ENCODE results near the gene LCN6. TPM values are rescaled to one million over a fixed set of nuclear protein-coding genes. Genes with fewer than 3 reads are reported as not detected.
"Not testable (repeated sequence)": the region's sequence is repeated elsewhere in the genome, so short reads cannot be mapped to it uniquely, and the experiment has no call there.

LCN6 gene
- total RNA-seq, 1 experiment from 2014 or later = not detected

- H2BK15ac ChIP-seq (ENCODE audit: low read depth, low read length) = no peak overlapping the region
- no peak overlapping the region for H2BK12ac ChIP-seq (ENCODE audit: insufficient read length, low read depth, low read length)
- Mint-ChIP-seq H3K27ac (no peak overlapping the region), H3K27me3 (ENCODE audit: low read depth) (peaks cover 61% of the 10 kb centered on the region), H3K9me3 (no peaks in the 10 kb centered on the region), H3K4me1 (peaks cover 7 to 10% of the 10 kb centered on the region in 2 experiments), H3K36me3 (ENCODE audit: insufficient read depth in 1 of 3, low read depth in 3 of 3) (no peaks in the 10 kb centered on the region), H3K4me3 (no peak overlapping the region)
- no CpG with 5 or more reads among the region's 7 CpGs for WGBS (ENCODE audit: extremely low coverage, insufficient read length, low lambda C conversion rate)
- no peaks in the 10 kb centered on the region for H4K20me1 ChIP-seq (ENCODE audit: control insufficient read depth, insufficient read depth, insufficient read length)
- DNase-seq = no peak
- H3K79me1 ChIP-seq (ENCODE audit: insufficient read depth, low read depth, low read length, poor library complexity, severe bottlenecking) = no peaks in the 10 kb centered on the region
- H2AK5ac ChIP-seq (ENCODE audit: insufficient read length, low read length) = no peak overlapping the region
- no peaks in the 10 kb centered on the region for H3K23me2 ChIP-seq (ENCODE audit: insufficient read length, low read depth, low read length, poor library complexity, severe bottlenecking)
- H2BK20ac ChIP-seq (ENCODE audit: low read depth, low read length, poor library complexity, severe bottlenecking) = no peak overlapping the region
- no peaks in the 10 kb centered on the region for H3K4me1 ChIP-seq (ENCODE audit: insufficient read depth, low read length)
- no peak overlapping the region for H3K27ac ChIP-seq (ENCODE audit: insufficient read length, low read depth, low read length)
- H2BK120ac ChIP-seq (ENCODE audit: low read depth, low read length, poor library complexity, severe bottlenecking) = no peak overlapping the region
- H3T11ph ChIP-seq (ENCODE audit: low read length) = no peak overlapping the region
- no peak for TF ChIP-seq CTCF (conservative IDR thresholded peaks at IDR 0.05)
- H3K9me3 ChIP-seq (ENCODE audit: control insufficient read depth, low read depth, low read length) = no peaks in the 10 kb centered on the region
- H4K5ac ChIP-seq (ENCODE audit: insufficient read length, low read depth, low read length) = no peak overlapping the region
- H2AFZ ChIP-seq (ENCODE audit: low read length) = no peak overlapping the region
- H3K79me2 ChIP-seq (ENCODE audit: insufficient read depth, low read length) = no peaks in the 10 kb centered on the region
- H3K14ac ChIP-seq (ENCODE audit: insufficient read depth, low read length) = no peak overlapping the region
- H3K9ac ChIP-seq (ENCODE audit: extremely low read depth, insufficient read length, low read length) = no peak overlapping the region
- no peak overlapping the region for H4K8ac ChIP-seq (replicated peaks; ENCODE audit: insufficient read length, low read depth, low read length)
- no peak overlapping the region for H3K56ac ChIP-seq (ENCODE audit: insufficient read length, low read depth, low read length)
- H3K23ac ChIP-seq (ENCODE audit: insufficient read length, low read depth, low read length) = no peak overlapping the region
- no peak overlapping the region for H3K4me2 ChIP-seq (ENCODE audit: insufficient read depth, insufficient read length, low read length)
- no peak overlapping the region for H2BK5ac ChIP-seq (ENCODE audit: insufficient read length, low read length)
- H3K4ac ChIP-seq (ENCODE audit: low read depth, low read length) = no peak overlapping the region
- no peak overlapping the region for H4K91ac ChIP-seq (ENCODE audit: insufficient read length, low read depth, low read length)
- H3K18ac ChIP-seq (ENCODE audit: insufficient read length, low read depth, low read length) = no peak overlapping the region
- no peaks in the 10 kb centered on the region for H3K27me3 ChIP-seq (ENCODE audit: insufficient read depth, low read length)
Measured at GRCh38 chr9:136705564-136705963, 42.8 kb downstream of the LCN6 start.

GRCh38 chr9:136704741-136705140 is 43.6 kb downstream of the LCN6 start:
- H3K9me3 ChIP-seq (ENCODE audit: control insufficient read depth, low read depth, low read length); H2BK120ac ChIP-seq (ENCODE audit: low read depth, low read length, poor library complexity, severe bottlenecking); H3K27ac ChIP-seq (ENCODE audit: insufficient read length, low read depth, low read length); DNase-seq; H2AK5ac ChIP-seq (ENCODE audit: insufficient read length, low read length); H3K36me3 Mint-ChIP-seq (ENCODE audit: insufficient read depth in 1 of 3, low read depth in 3 of 3); H3K4me1 ChIP-seq (ENCODE audit: insufficient read depth, low read length); H2BK5ac ChIP-seq (ENCODE audit: insufficient read length, low read length); H3K4me2 ChIP-seq (ENCODE audit: insufficient read depth, insufficient read length, low read length); H2AFZ ChIP-seq (ENCODE audit: low read length); H3K4ac ChIP-seq (ENCODE audit: low read depth, low read length); H2BK12ac ChIP-seq (ENCODE audit: insufficient read length, low read depth, low read length); H3K27me3 ChIP-seq (ENCODE audit: insufficient read depth, low read length); H3K4me1 Mint-ChIP-seq; H3K14ac ChIP-seq (ENCODE audit: insufficient read depth, low read length); H3K79me2 ChIP-seq (ENCODE audit: insufficient read depth, low read length); H3K23ac ChIP-seq (ENCODE audit: insufficient read length, low read depth, low read length); H3K56ac ChIP-seq (ENCODE audit: insufficient read length, low read depth, low read length); H3T11ph ChIP-seq (ENCODE audit: low read length); H2BK15ac ChIP-seq (ENCODE audit: low read depth, low read length); H3K9me3 Mint-ChIP-seq; H3K4me3 Mint-ChIP-seq; H4K20me1 ChIP-seq (ENCODE audit: control insufficient read depth, insufficient read depth, insufficient read length); H3K18ac ChIP-seq (ENCODE audit: insufficient read length, low read depth, low read length); H3K79me1 ChIP-seq (ENCODE audit: insufficient read depth, low read depth, low read length, poor library complexity, severe bottlenecking); H4K91ac ChIP-seq (ENCODE audit: insufficient read length, low read depth, low read length); H2BK20ac ChIP-seq (ENCODE audit: low read depth, low read length, poor library complexity, severe bottlenecking); H3K23me2 ChIP-seq (ENCODE audit: insufficient read length, low read depth, low read length, poor library complexity, severe bottlenecking); H4K5ac ChIP-seq (ENCODE audit: insufficient read length, low read depth, low read length); H3K27ac Mint-ChIP-seq; H3K9ac ChIP-seq (ENCODE audit: extremely low read depth, insufficient read length, low read length); H4K8ac ChIP-seq (replicated peaks; ENCODE audit: insufficient read length, low read depth, low read length): not testable (repeated sequence)
- H3K27me3 Mint-ChIP-seq (ENCODE audit: low read depth) = peaks cover 58% of the 10 kb centered on the region
- WGBS (ENCODE audit: extremely low coverage, insufficient read length, low lambda C conversion rate) = no CpG with 5 or more reads among the region's 8 CpGs
